ENCODE data around the gene ISX. TPM values are rescaled to one million over a fixed set of nuclear protein-coding genes. Genes with fewer than 3 reads are reported as not detected.
A peak's percentile ranks its signal among the peaks of the same experiment; 100 is the strongest.
"Not testable (repeated sequence)": the region's sequence is repeated elsewhere in the genome, so short reads cannot be mapped to it uniquely, and the experiment has no call there.

Gene ISX
- total RNA-seq, 4 donors from 2014 or later = not detected

- no peak overlapping the region for H3K27ac ChIP-seq
- H3K36me3 ChIP-seq = no peaks in the 10 kb centered on the region
- no peak for ATAC-seq
- H3K9me3 ChIP-seq = peaks cover 0 to 12% (median 0%) of the 10 kb centered on the region in 3 donors
- H3K27me3 ChIP-seq = peaks cover 51% of the 10 kb centered on the region
- H3K4me1 ChIP-seq = no peaks in the 10 kb centered on the region
- H3K4me3 ChIP-seq = no peak overlapping the region
- WGBS, 2 donors (ENCODE audit: low coverage in 1 of 2) = 100% methylated on average over 1 to 3 of the region's 5 CpGs
- TF ChIP-seq POLR2A (IDR thresholded peaks at IDR 0.05) (no peak), POLR2AphosphoS5 (IDR thresholded peaks at IDR 0.05) (no peak), EP300 (IDR thresholded peaks at IDR 0.05) (no peak), CTCF (IDR thresholded peaks at IDR 0.05) (no peak)
Measured at GRCh38 chr22:35022291-35022690, 43.7 kb upstream of the ISX start.

- peaks cover 51% of the 10 kb centered on the region for H3K27me3 ChIP-seq
- 11 to 60% methylated on average over 6 to 20 of the region's 25 CpGs for WGBS, 2 donors (ENCODE audit: low coverage in 1 of 2)
- TF ChIP-seq EP300 (IDR thresholded peaks at IDR 0.05) (no peak), POLR2A (IDR thresholded peaks at IDR 0.05) (no peak), CTCF (IDR thresholded peaks at IDR 0.05) (peak in 3 of 4 experiments; percentile 23 to 73 (median 49)), POLR2AphosphoS5 (IDR thresholded peaks at IDR 0.05) (no peak)
- no peaks in the 10 kb centered on the region for H3K4me1 ChIP-seq
- H3K36me3 ChIP-seq = no peaks in the 10 kb centered on the region
- ATAC-seq = no peak
- H3K4me3 ChIP-seq = no peak overlapping the region
- peaks cover 0 to 16% (median 0%) of the 10 kb centered on the region in 3 donors for H3K9me3 ChIP-seq
- H3K27ac ChIP-seq = no peak overlapping the region
Measured at GRCh38 chr22:35023692-35024363, 42.1 kb upstream of the ISX start.

- TF ChIP-seq POLR2AphosphoS5 (IDR thresholded peaks at IDR 0.05) (no peak), POLR2A (IDR thresholded peaks at IDR 0.05) (no peak), EP300 (IDR thresholded peaks at IDR 0.05) (no peak), CTCF (IDR thresholded peaks at IDR 0.05) (no peak)
- peaks cover 0 to 16% (median 0%) of the 10 kb centered on the region in 3 donors for H3K9me3 ChIP-seq
Measured at GRCh38 chr22:35024364-35024692, 41.6 kb upstream of the ISX start.

GRCh38 chr22:35030112-35030511 is 35.8 kb upstream of the ISX start:
- H3K36me3 ChIP-seq, H3K27ac ChIP-seq: not testable (repeated sequence)
- 80% methylated on average over 1 of the region's 5 CpGs; no CpG with 5 or more reads in 1 of the 2 donors for WGBS, 2 donors (ENCODE audit: low coverage in 1 of 2)

More at GRCh38 chr22:35024364-35024692, 41.6 kb upstream of the ISX start:
- 25 to 100% methylated on average over 1 to 8 of the region's 16 CpGs for WGBS, 2 donors (ENCODE audit: low coverage in 1 of 2)
- Histone ChIP-seq H3K27me3 (peaks cover 51% of the 10 kb centered on the region), H3K4me3 (no peak overlapping the region), H3K27ac (no peak overlapping the region), H3K4me1 (no peaks in the 10 kb centered on the region), H3K36me3 (no peaks in the 10 kb centered on the region)
- no peak for ATAC-seq

GRCh38 chr22:35032571-35032970 is 33.4 kb upstream of the ISX start:
- H3K36me3 ChIP-seq = no peaks in the 10 kb centered on the region
- no peak overlapping the region for H3K27ac ChIP-seq
- peaks cover 0 to 4% (median 0%) of the 10 kb centered on the region in 3 donors for H3K9me3 ChIP-seq
- no peaks in the 10 kb centered on the region for H3K4me1 ChIP-seq
- TF ChIP-seq POLR2A (IDR thresholded peaks at IDR 0.05) (no peak), EP300 (IDR thresholded peaks at IDR 0.05) (no peak), POLR2AphosphoS5 (IDR thresholded peaks at IDR 0.05) (no peak), CTCF (IDR thresholded peaks at IDR 0.05) (no peak)
- H3K4me3 ChIP-seq = no peak overlapping the region
- H3K27me3 ChIP-seq = peaks cover 32% of the 10 kb centered on the region
- WGBS, 2 donors (ENCODE audit: low coverage in 1 of 2) = 49 to 55% methylated on average over 3 of the region's 3 CpGs
- ATAC-seq = no peak

More at GRCh38 chr22:35030112-35030511, 35.8 kb upstream of the ISX start:
- not testable (repeated sequence) for H3K4me1 ChIP-seq, ATAC-seq, H3K4me3 ChIP-seq
- peaks cover 0 to 16% (median 0%) of the 10 kb centered on the region in 3 donors for H3K9me3 ChIP-seq
- H3K27me3 ChIP-seq = peaks cover 30% of the 10 kb centered on the region
